ENCODE measurements around the gene JDP2. TPM values are rescaled to one million over a fixed set of nuclear protein-coding genes. Genes with fewer than 3 reads are reported as not detected.

The JDP2 gene
- total RNA-seq, 2 donors from 2014 or later = 16.8 to 17.9 TPM

DNA sequence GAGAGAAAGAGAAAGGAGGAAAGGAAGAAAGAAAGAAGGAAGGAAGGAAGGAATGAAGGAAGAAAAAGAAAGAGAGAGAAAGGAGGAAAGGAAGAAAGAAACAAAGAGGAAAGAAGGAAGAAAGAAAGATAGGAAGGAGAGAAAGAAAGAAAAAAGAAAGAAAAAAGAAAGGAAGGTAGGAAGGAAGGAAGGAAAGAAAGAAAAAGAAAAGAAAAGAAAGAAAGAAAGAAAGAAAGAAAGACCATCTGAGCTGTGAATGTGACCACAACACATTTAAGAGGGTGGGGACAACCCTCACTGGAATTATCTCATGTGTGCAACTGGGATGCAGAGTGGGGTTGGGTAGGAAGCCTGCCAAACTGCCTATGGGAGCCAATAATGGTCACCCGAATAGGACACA is 58.5 kb downstream of the JDP2 start:
- WGBS, 2 donors = 69 to 79% methylated on average over 1 of the region's 1 CpG
- intact Hi-C loops (cut with DNase I) = no loop called here

DNA sequence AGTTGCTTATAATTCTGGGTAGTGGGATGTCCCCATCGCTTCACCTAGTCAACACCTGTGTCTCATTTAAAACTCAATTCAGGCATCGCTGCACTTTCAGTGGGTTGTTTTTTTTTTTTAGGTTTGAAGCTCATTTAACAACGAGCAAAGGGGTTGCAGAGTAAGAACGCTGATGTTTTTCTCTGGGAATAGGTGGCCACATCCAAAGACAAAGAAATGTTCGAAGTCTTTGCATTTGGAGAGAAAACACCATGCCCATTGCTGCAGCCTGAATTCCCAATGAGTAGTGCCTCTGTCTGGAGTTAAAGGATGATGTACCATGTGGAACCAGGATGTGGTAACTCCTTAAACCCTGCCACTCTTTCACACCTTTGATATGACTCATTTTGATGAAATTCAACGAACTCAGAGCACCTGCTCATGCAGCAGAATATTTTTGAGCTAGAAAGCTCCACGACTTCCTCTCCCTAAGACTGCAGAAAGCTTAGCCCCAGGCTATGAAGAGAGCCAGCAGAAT is 59.4 kb downstream of the JDP2 start:
- DNase-seq (no peak), ATAC-seq (no peak)
- Histone ChIP-seq H3K4me3 (no peak overlapping the region), H3K4me1 (peaks cover 11% of the 10 kb centered on the region), H3K9me3 (no peaks in the 10 kb centered on the region), H3K27me3 (no peaks in the 10 kb centered on the region), H3K36me3 (replicated peaks in 1 of 2; ENCODE audit: insufficient read depth in 1 of 2, low read depth in 2 of 2) (no peaks in the 10 kb centered on the region), H3K27ac (no peak overlapping the region)
- intact Hi-C loops (cut with DNase I) = no loop called here
- WGBS, 2 donors = 65 to 75% methylated on average over 7 of the region's 7 CpGs
- TF ChIP-seq, protein P1, sequence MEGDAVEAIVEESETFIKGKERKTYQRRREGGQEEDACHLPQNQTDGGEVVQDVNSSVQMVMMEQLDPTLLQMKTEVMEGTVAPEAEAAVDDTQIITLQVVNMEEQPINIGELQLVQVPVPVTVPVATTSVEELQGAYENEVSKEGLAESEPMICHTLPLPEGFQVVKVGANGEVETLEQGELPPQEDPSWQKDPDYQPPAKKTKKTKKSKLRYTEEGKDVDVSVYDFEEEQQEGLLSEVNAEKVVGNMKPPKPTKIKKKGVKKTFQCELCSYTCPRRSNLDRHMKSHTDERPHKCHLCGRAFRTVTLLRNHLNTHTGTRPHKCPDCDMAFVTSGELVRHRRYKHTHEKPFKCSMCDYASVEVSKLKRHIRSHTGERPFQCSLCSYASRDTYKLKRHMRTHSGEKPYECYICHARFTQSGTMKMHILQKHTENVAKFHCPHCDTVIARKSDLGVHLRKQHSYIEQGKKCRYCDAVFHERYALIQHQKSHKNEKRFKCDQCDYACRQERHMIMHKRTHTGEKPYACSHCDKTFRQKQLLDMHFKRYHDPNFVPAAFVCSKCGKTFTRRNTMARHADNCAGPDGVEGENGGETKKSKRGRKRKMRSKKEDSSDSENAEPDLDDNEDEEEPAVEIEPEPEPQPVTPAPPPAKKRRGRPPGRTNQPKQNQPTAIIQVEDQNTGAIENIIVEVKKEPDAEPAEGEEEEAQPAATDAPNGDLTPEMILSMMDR (IDR thresholded peaks at IDR 0.05) = no peak
- TF ChIP-seq POLR2A (IDR thresholded peaks at IDR 0.05) = no peak

More for the DNA sequence above, 58.5 kb downstream of the JDP2 start:
- no peaks in the 10 kb centered on the region for H3K27me3 ChIP-seq
- H3K9me3 ChIP-seq = no peaks in the 10 kb centered on the region
- H3K27ac ChIP-seq = no peak overlapping the region
- no peak for TF ChIP-seq POLR2A (IDR thresholded peaks at IDR 0.05)
- TF ChIP-seq, protein P1 (IDR thresholded peaks at IDR 0.05) = no peak
- H3K36me3 ChIP-seq (replicated peaks in 1 of 2; ENCODE audit: insufficient read depth in 1 of 2, low read depth in 2 of 2) = no peaks in the 10 kb centered on the region
- no peak overlapping the region for H3K4me3 ChIP-seq
- ATAC-seq (no peak), DNase-seq (peak in 1 of 4 donors; percentile 3)
- peaks cover 11% of the 10 kb centered on the region for H3K4me1 ChIP-seq

DNA sequence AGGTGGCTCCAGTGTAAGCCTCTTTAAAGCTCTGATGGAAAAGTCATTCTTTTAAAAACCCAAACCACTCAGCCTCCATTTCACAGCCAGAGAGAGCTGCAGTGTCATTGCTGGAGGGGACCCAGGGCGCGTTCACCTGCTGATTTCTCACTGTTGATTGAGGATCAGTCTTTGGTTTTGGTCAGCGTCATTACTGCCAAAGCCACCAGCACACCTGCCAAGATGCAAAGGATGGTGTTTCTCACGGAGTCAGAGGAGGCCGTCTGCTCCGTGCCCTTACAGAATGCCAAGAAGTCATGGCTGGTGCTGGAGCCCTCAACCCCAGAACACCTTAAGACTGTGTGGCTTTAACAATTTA is 61.6 kb downstream of the JDP2 start:
- no peak overlapping the region for H3K4me3 ChIP-seq
- no peak for TF ChIP-seq POLR2A (IDR thresholded peaks at IDR 0.05)
- TF ChIP-seq, protein P1 (IDR thresholded peaks at IDR 0.05) = peak in 1 of 7 experiments; percentile 1
- intact Hi-C loops (cut with DNase I) = no loop called here
- no peaks in the 10 kb centered on the region for H3K27me3 ChIP-seq
- peak overlapping the region in 3 of 4 donors; percentile 52 to 64 (median 62) for H3K27ac ChIP-seq
- DNase-seq (peak; percentile 58 to 83 (median 78)), ATAC-seq (peak; percentile 76)
- H3K36me3 ChIP-seq (replicated peaks in 1 of 2; ENCODE audit: insufficient read depth in 1 of 2, low read depth in 2 of 2) = no peaks in the 10 kb centered on the region
- peaks cover 11% of the 10 kb centered on the region for H3K4me1 ChIP-seq
- no peaks in the 10 kb centered on the region for H3K9me3 ChIP-seq
- WGBS, 2 donors = 27 to 39% methylated on average over 6 of the region's 6 CpGs

DNA sequence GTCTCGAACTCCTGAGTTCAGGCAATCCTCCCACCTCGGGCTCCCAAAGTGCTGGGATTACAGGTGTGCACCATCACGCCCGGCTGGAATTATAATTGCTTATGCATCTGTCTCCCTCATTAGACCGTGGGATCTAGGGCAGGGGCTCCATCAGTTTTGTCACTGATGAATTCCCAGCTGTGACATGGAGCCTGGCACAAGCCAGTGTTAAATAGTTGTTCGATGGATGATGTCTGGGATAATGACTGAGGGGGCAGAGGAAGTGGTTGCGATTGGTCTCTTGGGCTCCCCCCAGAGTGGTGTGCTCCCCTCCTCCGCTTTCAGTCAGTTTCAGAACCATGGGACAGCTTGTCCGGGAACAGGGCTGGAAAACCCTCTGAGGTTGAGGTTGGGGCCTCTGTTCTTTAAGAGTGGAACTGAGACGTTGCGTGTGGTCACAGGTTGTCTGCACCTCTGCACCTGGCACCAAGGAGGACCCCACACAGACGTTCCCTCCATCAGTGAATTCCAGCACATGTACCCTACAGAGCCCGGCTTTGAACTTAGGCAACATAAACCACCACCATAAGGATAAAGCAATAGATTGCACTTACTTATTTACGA is 63.7 kb downstream of the JDP2 start:
- intact Hi-C loops (cut with DNase I) = loop anchor here (5.0 kb wide), 1 partner anchor 179 kb away; no protein-coding TSS in a partner anchor

More for the DNA sequence above, 63.7 kb downstream of the JDP2 start:
- WGBS, 2 donors = 76 to 81% methylated on average over 10 to 14 of the region's 14 CpGs
- TF ChIP-seq, protein P1 (IDR thresholded peaks at IDR 0.05) = no peak
- no peak for TF ChIP-seq POLR2A (IDR thresholded peaks at IDR 0.05)
- no peak overlapping the region for H3K4me3 ChIP-seq
- DNase-seq (no peak), ATAC-seq (no peak)
- no peaks in the 10 kb centered on the region for H3K36me3 ChIP-seq (replicated peaks in 1 of 2; ENCODE audit: insufficient read depth in 1 of 2, low read depth in 2 of 2)
- no peaks in the 10 kb centered on the region for H3K27me3 ChIP-seq
- no peaks in the 10 kb centered on the region for H3K9me3 ChIP-seq
- peaks cover 11% of the 10 kb centered on the region for H3K4me1 ChIP-seq
- H3K27ac ChIP-seq = no peak overlapping the region

Data from body of pancreas (tissue), 4 donors.